H1 (cell line): ENCODE data around the gene KRT8. TPM values are rescaled to one million over a fixed set of nuclear protein-coding genes. Genes with fewer than 3 reads are reported as not detected.

Experiments used
- RBBP5 ChIP-seq: IDR thresholded peaks from 2 replicates; pipeline ENCODE4 v1.7.1; 2012; ENCODE audit warnings: low read depth, mild to moderate bottlenecking, inconsistent platforms, low read length, moderate library complexity, borderline replicate concordance
- polyA plus RNA-seq, 7 experiments: library from polyadenylated mRNA; depleted of rRNA in 3 of 7; stranded (reverse) in 5 of 7; unstranded in 2 of 7; fragments of >200 nt in 5 of 7; fragments of 200-250 nt in 2 of 7; gene quantifications; 1 replicate in 5 of 7; 2 replicates in 1 of 7; 4 replicates in 1 of 7; pipeline versions ENCODE4 v1.2.1 to v1.2.3, GENCODE V29; 2011 to 2013; ENCODE audit warnings: missing spikeins in 2 of 7, mixed read lengths in 2 of 7
- total RNA-seq: library from RNA; stranded (reverse); fragmentation: NEBNext Ultra II Directional; extraction: Animal tissue kit (Norgen Biotek cat#: 25700); gene quantifications from 2 replicates; pipeline ENCODE4 v1.2.1, GENCODE V29; 2021

Gene KRT8
- total and polyA plus RNA-seq, 2 of the 8 experiments (the other 6 are each of a cell fraction or from before 2014, with no cell fraction given), result 280 to 290 TPM

DNA sequence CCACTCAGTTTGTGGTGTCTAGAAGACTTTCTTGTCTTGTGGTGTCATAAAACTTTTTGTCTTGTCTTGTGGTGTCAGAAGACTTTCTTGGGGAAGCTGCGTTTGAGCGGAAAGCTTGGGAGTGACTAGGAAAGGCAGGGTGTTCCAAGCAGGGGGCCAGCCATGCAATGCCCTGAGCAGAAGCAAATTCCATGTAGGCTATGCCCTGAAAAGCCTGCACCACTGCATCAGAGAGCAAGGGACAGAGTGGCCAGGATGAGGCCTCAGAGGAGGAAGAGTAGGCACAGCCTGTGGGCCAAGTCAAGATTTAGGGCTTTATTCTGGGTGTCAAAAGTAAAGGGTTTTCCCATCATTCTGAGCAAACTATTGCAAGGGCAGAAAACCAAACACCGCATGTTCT is 14.5 kb downstream of the KRT8 start (continued):
- no peak for TF ChIP-seq RBBP5
